HG02571 (cell line): Measurements from ENCODE around the gene LRPAP1.
"Not testable (repeated sequence)": the region's sequence is repeated elsewhere in the genome, so short reads cannot be mapped to it uniquely, and the experiment has no call there.

ENCODE experiments used
- ATAC-seq: cut with Tn5 transposase; IDR thresholded peaks from one replicate; pipeline ENCODE4 v1.9.1; 2021; ENCODE audit warnings: mild to moderate bottlenecking, moderate library complexity; ENCODE audit not compliant: unreplicated experiment

LRPAP1 gene

DNA sequence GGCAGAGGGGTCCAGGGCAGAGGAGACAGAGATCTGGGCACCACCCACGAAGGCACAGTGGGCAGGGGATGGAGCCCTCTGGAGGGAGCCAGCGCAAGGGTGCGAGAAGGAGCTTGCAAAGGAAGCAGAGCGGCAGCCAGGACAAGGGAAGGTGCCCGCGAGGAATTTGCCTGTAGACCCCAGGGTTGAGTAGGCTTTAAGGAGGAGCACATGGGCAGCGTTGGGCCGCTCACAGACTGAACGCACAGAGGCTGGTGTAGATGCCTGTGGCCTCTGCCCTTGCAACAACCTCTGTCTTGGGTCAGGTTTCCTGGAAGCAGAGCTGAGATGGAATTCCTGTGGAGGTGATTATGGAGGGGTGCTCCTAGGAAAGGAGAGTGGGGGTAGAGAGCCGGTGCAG lies 3.6 kb upstream of the LRPAP1 start:
- ATAC-seq = not testable (repeated sequence)

DNA sequence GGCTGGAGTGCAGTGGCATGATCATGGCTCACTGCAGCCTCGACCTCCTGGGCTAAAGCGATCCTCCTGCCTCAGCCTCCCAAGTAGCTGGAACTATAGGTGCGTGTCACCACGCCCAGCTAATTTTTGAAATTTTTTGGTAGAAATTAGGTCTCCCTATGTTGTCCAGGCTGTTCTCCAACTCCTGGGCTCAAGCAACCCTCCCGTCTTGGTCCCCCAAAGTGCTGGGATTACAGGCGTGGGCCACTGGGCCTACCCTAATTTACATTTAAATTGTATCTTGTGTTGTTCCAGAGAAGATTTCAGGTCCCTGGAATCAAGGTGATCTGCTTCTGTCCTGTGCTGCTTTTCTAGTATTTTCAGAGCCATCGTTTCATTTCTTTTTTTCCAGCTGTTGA lies 1.2 kb upstream of the LRPAP1 start:
- ATAC-seq = no peak

DNA sequence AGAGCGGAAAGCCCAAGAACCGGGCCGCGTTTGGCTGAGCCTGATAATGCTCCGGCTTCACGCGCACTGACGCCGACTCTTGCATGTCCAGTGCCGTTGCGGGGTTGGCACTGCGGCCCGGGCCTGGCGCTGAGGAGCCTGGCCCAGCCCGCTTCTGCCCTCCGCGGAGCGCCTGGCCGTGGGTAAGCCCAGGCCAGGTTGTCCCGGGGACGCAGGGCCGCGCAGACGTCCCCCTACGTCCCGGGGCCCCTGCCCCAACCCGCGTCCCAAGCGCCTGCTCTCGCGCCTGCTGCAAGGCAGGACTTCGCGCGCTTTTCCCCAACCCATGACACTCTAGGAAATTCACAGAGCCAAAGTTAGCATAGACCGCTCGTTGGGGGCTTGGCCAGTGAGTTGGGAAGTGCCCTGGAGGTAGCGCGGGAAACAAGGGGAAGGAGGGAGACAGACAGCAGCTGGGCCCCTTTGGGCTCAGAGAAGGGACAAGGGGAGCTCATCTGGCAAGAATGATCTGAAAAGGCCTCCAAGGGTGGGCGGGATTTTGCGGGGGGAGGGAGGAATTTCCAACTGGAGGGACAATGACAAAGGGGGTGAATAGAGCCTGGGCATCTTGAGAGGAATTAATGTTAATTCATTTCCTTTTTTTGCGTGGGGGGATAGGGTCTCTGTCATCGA lies 665 bp upstream of the LRPAP1 start:
- no peak for ATAC-seq

DNA sequence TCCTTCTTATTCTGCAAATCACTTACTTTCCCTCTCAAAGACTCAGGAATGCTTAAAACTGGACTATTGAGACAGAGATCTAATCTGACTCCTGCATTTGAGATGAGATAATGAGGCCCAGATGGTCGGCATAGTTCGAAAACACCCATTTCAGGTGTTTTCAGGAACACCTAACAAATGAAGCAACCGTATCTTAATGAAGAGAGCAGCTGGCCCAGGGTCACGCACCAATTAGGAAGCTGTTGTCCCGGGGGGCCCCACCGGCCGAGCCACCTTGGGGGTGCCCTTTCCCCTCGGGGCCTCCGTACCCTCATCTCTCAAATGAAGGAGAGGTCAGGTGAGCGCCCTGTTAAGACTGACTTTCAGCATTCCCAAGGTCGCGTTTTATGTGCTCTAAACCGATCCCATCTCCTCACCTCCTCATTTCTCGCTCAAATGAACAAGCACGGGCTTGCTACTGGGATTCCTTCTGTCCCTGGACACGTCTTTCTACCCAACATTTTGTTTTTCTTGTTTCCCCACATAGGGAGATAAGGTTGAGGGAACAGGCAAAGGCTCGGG lies 824 bp downstream of the LRPAP1 start:
- ATAC-seq = no peak

DNA sequence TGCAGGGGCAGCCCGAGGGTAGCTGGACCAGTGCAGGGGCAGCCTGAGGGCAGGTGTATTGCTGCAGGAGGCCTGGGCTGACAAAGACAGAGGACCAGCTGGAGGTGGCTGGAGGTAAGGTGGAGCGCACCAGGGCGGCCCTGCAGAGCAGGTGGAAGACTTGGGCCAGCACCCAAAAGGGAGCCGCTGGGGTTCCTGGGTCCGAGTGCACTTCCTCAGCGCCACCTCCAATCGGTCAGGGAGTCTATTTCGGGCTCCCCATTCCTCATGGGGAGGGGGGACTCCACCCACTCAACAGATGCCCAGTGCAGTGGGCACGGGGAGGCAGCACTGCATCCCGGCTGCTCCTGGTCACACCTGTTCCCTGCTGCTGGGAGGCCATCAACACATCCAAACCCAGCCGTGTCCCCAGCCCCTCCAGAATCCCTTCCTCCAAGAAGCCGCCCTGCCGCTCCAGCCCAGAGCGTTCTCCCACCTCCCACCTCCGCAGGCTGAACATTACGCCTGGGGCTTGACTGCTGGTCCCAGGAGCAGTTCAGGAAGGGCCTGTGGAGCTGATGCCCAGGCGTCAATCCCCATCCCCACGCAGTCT lies 1.5 kb downstream of the LRPAP1 start:
- ATAC-seq = no peak

DNA sequence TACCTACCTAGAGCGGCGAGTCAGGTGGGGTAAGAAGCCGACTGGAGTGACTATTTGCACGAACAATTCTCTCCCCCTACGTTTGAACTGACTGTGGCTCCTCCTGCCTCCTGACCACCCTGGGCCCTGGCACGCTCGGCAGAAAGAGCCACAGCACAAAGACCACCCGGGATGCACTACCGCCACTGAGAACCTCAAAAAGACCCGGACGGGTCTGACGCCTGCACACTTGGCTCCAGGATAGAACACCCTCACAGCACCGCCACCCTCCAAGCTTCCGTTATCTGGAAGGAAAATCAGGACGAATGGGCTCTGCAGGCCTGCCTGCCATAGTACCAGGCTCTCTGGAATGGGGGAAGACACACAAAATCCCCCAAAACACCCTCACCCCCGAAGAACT lies 2.2 kb downstream of the LRPAP1 start:
- ATAC-seq = no peak

DNA sequence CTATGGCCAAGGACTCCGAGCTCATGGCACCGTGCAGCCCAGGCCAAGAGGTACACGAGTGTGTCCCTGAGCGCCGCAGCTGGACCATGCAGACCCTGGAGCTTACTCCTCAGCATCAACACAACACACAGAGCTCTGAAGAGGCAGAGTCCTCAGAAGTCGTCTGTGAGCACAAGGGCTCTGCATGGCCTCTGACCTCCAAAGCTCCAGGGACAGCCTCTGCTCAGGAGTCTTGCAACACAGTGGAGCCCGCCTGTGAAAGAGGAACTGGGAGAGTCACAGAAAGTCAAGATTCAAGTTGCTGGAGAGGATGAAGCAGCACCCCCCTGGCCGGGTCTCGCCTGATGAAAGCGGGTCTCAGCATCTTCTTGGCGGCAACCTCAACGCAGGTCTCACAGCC lies 2.9 kb downstream of the LRPAP1 start:
- ATAC-seq = no peak

DNA sequence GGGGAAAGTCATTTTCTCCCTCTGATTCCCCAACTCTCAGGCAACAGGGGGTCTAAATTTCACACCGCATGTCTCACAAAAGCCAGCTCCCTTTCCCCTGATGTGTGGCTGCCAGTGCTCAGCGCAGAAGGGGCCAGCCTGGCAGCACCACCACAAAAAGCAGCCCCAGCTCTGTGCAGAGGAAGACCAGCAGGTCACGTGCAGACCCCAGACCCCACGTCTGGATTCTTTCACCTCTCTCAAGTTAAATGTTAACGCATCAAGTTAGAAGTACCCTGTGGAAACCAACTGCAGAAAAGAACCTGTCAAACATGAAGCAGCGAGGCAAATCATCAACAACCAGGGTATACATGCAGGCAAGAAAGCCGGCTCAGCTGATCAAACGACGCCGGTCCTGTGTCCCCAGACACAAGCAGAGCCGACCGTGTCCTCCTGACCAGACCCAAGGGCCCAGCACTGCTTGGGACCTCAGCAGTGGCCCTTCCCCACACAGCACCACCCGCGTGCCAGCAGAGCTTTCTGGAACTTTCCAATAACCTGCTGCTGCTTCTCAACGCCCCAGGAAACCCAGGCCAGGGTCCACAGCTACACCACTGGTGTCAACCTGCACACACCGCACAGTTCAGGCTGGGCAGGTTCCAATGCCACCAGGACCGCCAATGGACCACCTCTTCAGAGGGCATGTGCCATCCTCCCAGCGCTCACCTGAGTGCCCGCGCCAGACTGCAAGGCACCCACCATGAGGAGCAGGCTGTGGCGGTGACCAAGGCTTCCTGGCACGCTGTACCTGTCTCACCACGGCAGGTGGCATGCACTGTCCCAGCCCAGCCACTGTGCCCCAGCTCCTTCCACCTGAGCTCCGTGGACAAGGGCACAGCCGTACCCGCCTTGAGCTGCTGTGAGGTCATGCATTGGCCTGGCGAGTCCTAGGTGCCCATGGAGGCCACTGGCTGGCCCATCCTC lies 4.0 kb downstream of the LRPAP1 start:
- no peak for ATAC-seq

DNA sequence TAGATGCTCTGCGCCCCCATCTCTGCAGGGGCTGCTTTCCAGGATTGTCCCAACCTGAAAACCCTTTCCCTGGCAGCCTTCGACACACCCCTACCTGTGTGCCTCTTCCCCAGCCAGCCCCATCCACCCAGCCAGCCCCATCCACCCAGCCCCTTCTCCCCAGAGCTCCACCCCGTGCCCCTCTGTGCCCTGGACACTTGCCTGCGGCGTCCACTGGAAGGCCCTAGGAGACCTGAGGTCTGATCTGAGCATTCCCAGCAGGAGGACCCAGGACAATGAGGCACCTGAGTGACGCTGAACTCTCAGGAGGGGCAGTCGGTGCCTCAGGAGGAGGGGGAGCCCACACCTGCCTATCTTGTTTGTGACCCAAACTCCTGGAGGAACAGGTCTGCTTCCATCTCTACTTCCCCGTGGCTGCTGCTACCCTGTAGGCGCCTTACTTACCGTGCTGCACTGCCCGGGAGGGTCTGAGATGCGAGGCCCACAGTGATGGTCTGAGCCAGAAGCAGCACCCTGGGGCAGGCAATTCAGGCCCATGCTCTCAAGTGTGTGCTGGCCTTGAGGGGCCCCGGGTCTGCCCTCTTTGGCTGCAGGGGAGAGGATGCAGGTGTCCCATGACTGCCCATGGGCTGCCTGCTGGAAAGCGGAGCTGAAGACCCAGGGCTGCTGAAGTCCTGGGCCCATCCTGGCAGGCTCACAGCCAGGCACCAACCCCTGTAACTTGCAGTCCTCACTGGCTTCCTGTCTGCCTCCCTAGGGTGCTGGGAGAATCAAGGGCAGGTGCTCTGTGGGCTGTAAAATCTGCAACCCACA lies 4.9 kb downstream of the LRPAP1 start:
- no peak for ATAC-seq

DNA sequence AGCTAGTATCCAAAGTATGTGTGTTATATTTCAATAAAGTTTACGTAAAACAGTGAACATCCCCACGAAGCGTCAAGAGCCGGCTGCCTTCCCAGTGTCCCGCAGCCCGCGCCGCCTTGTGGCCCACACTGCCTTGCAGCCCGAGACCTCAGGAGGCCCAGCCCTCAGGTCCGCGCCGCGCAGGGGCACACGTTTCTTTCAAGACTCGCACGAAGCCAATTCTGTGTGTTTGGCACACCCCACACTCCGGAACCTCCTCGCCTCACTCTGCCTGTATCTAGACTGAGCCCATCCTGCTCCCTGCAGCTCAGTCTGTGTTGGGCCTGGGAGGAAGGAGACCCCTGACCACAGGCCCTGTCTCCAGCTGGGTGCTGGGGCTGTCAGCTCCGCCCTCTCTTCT lies 5.8 kb downstream of the LRPAP1 start:
- ATAC-seq = no peak

DNA sequence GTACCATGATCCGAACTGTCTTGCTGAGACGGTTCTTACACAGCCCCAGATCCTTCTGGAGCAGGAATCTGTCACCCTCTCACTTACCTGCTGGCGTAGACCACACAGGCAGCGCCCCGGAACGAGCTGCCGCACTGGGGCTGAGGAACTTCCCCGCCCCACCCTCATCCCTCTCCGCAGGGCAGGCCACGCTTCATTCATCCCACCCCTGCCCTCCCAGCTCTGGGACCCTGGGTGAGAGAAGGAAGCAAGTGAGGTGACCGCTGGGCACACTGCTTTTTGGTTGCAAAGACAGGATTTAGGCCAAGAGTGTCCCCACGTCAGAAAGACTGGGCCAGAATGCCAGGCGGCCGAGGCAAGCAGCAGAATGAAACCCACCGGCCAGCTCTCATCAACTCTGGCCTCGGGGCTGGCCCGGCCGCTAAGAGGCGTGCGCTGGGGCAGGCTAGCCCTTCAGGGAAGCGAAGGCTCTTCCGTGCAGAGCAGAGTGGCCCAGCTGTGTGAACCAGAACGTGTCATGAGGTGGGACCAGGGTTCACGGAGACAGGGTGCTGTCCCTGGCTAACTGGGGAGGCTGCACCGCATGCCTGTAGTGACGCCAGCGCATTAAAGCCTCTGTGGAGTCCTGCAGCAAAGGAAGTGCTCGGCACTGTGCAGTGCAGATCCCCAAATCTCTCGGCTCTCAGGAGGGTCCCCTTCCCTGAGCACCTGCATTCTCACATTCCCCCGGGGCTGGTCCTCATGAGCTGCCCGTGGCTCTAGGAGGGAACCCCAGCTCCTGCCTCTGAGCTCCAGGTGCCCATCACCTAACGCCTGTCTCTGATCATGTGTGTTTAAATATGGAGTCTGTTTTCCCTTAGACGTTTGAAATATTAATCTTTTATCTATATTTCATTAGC lies 6.4 kb downstream of the LRPAP1 start:
- no peak for ATAC-seq

DNA sequence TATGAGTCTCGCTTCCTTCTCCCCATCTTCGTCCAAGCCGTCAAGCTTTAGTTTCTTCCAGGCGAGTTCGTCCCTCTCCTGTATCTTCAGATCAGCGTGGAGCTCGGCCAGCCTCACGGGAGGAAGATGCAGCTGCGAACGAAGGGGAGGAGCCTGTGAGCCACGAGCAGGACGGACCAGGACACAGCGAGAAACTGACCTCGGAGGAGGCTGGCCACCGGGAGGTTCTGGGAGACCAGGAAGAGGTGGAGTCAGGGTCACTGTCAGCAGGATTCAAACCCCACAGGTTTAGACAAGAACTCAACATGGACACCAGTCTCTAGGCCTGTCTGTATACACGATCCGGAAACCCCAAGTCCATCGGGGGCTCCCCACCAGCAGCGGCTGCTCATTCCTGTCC lies 7.3 kb downstream of the LRPAP1 start:
- no peak for ATAC-seq

DNA sequence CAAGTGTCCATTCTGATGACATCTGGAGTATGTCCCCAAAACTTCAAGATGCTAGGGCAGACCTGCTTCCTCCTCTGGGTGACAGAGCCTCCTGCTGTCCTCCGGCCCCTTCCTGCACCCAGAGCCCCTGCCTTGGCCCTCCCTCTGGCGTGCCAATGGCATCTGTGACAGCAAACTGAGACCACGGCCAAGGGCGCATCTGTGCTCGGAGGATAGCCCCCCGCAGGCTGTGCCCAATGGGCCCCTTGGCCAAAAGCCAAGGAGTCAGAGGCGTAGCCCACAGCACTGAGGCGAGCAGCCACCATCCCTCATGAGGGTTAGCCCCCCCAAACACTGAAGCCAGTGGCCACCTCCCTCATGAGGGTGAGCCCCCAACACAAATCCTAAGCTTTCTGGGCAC lies 7.9 kb downstream of the LRPAP1 start:
- ATAC-seq = no peak

DNA sequence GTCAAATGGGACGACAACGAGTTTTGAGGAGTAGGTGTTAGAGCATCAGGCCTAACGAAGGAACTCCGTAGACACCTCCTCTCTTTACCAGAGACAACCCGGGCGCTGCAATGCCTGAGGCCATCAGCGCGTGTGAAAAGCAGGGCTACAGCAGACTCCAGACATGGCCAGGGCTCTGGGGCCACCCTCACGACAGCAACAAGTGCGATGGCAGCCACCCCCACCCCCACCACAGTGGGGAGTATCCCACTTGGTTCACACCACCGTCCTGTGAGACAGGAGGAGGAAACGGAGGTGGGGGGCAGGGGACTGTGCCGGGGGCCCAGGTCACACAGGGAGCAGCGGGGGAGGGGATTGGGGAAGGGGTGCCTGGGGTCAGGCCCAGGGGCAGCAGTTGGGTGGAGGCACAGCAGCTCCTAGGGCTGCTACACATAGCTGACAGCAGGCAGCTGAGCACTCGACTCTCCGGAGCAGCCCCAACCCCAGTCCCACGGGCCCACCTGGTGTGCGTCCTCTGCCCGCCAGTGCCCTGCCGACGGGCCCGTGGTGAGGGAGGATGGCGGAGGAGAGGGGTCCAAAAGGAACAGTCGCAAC lies 8.5 kb downstream of the LRPAP1 start:
- no peak for ATAC-seq

DNA sequence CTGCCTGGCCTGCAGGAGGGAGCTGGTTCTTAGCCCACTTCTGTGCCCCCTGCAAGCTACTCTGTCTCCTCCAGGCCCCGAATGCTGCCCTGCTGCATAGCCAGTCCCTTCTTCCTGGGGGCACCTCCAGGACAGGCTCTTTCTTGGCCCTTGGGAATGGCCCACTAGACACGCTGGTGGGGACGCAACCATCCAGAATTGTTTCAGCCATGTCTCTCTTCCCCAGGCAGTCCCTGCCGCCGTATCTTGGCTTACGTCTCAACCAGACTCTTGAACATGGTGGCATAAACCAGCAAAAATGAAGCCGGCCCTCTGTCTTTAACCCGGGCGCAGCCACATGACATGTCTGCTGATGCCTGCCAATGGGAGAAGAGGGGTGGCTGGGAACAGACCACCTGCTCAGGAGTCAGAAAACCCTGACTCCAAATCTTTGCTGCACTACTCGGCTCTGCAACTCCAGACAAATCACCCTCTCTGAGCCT lies 9.0 kb downstream of the LRPAP1 start:
- ATAC-seq = no peak

DNA sequence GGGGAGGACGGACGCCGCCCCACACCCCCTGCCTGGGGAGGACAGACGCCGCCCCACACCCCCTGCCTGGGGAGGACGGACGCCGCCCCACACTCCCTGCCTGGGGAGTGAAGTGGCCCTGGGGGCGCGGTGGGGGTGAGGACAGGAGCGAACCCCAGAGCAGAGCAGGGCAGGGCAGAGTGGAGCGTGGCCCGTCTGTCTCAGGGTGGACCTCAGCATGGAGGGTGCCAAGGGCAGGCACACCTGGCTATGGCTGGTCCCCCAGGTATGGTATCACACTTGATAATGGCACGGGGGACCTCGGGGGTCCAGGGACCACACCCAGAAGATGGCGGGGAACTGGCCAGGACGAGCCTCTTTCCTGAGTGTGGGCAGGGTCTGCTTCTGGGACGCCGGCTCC lies 9.6 kb downstream of the LRPAP1 start:
- ATAC-seq = no peak

DNA sequence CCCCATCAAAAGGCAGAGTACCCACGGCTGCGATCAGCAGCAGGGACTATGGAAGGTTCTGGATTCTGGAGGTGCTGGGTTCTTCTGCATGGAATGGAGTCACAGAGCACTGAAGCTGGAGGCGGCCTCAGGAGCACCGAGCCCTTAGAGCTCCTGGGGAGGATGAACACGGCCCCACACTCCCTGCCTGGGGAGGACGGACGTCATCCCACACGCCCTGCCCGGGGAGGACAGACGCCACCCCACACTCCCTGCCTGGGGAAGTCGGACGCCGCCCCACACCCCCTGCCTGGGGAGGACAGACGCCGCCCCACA lies 9.9 kb downstream of the LRPAP1 start:
- ATAC-seq = no peak

DNA sequence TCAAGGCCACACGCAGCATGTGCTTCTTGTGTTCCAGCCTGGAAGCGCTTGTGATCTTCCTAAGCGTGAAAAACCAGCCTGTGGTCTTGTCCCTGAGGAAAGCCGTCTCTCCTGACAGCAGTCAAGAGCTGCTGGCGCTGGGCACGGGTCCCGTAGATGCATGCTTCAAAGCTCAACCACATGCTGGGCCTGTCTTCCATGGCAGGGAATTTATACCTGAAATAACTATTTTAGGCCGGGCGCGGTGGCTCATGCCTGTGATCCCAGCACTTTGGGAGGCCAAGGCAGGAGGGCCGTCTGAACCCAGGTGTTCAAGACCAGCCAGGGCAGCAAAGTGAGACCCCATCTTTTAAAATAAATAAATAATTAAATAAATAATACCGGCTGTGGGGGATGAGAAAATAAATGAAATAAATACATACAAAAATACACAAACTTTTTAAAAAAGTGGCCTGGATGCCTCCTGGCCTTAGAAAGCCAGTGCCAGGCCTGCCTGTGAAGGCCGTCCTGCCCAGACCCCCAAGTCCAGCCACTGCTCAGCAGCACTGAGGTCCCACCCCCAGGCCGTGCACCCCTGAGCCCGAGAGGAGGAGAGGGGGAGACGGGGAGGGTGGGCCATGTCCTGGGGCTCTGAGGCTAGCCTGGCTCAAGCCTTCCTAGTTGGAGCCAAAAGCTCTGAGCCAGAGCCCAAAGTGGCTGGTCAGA lies 10.4 kb downstream of the LRPAP1 start:
- no peak for ATAC-seq
